Activated naive CD4-positive, alpha-beta T cell treated with anti-CD3 and anti-CD28 coated beads, Interleukin-2, amount 50 U/mL, for 72 hours (primary cell): ENCODE measurements around the gene SPATA3. TPM values are rescaled to one million over a fixed set of nuclear protein-coding genes. Genes with fewer than 3 reads are reported as not detected.
"Not testable (repeated sequence)": the region's sequence is repeated elsewhere in the genome, so short reads cannot be mapped to it uniquely, and the experiment has no call there.

Experiments used
- ATAC-seq, 2 donors: fragments of 150-1000 bp; cut with Tn5 transposase; 2 replicates each; pipeline ENCODE4 v1.10.0; 2021; ENCODE audit warnings: mild to moderate bottlenecking in 2 of 2, moderate library complexity in 2 of 2
- DNase-seq, 2 donors: peaks; one replicate each; pipeline ENCODE4 v3.0.0; 2021 to 2022; ENCODE audit warnings: low spot score in 2 of 2
- H3K27ac Mint-ChIP-seq, 2 donors: one replicate each; pipeline ENCODE4 v1.8.0; 2022; ENCODE audit warnings: mild to moderate bottlenecking in 2 of 2, mixed read lengths in 2 of 2
- H3K36me3 Mint-ChIP-seq, 2 donors: one replicate each; pipeline ENCODE4 v1.8.0; 2022; ENCODE audit warnings: mixed read lengths in 2 of 2
- H3K9me3 Mint-ChIP-seq, 2 donors: one replicate each; pipeline ENCODE4 v1.8.0; 2022; ENCODE audit warnings: mixed read lengths in 2 of 2
- total RNA-seq, 2 donors: library from RNA; stranded (reverse); gene quantifications; one replicate each; pipeline ENCODE4 v1.2.3, GENCODE V29; 2022

The SPATA3 gene
- total RNA-seq, 2 donors from 2014 or later: 0.84 to 2.9 TPM

- H3K27ac Mint-ChIP-seq: no peak overlapping the region
- no peak for DNase-seq
- peaks cover 0 to 5% of the 10 kb centered on the region in 2 donors for H3K9me3 Mint-ChIP-seq
- ATAC-seq: no peak
- H3K36me3 Mint-ChIP-seq: peaks cover 4 to 15% of the 10 kb centered on the region in 2 donors
Measured at GRCh38 chr2:230960026-230960425, 35.9 kb upstream of the SPATA3 start.

- Mint-ChIP-seq H3K36me3 (peaks cover 4 to 15% of the 10 kb centered on the region in 2 donors), H3K27ac (no peak overlapping the region), H3K9me3 (peaks cover 0 to 5% of the 10 kb centered on the region in 2 donors)
- ATAC-seq (no peak), DNase-seq (no peak)
Measured at GRCh38 chr2:230961091-230961491, 34.8 kb upstream of the SPATA3 start.

- no peak overlapping the region for H3K27ac Mint-ChIP-seq
- no peak for DNase-seq
- ATAC-seq: no peak
- H3K36me3 Mint-ChIP-seq: peaks cover 9 to 20% of the 10 kb centered on the region in 2 donors
- peaks cover 0 to 5% of the 10 kb centered on the region in 2 donors for H3K9me3 Mint-ChIP-seq
Measured at GRCh38 chr2:230964136-230964730, 31.7 kb upstream of the SPATA3 start.

- peaks cover 0 to 5% of the 10 kb centered on the region in 2 donors for H3K9me3 Mint-ChIP-seq
- ATAC-seq (no peak), DNase-seq (no peak)
- no peak overlapping the region for H3K27ac Mint-ChIP-seq
- peaks cover 9 to 20% of the 10 kb centered on the region in 2 donors for H3K36me3 Mint-ChIP-seq
Measured at GRCh38 chr2:230967113-230967512, 28.8 kb upstream of the SPATA3 start.

GRCh38 chr2:230968314-230968713 lies 27.6 kb upstream of the SPATA3 start:
- H3K36me3 Mint-ChIP-seq, H3K27ac Mint-ChIP-seq, H3K9me3 Mint-ChIP-seq, DNase-seq, ATAC-seq: not testable (repeated sequence)

GRCh38 chr2:230968921-230969658 lies 26.8 kb upstream of the SPATA3 start:
- no peak overlapping the region for H3K27ac Mint-ChIP-seq
- DNase-seq (no peak), ATAC-seq (peak in 1 of 2 donors; percentile 1)
- no peaks in the 10 kb centered on the region for H3K9me3 Mint-ChIP-seq
- H3K36me3 Mint-ChIP-seq: peaks cover 5 to 6% of the 10 kb centered on the region in 2 donors

GRCh38 chr2:230969659-230970015 lies 26.3 kb upstream of the SPATA3 start:
- Mint-ChIP-seq H3K36me3 (peaks cover 5 to 6% of the 10 kb centered on the region in 2 donors), H3K9me3 (no peaks in the 10 kb centered on the region), H3K27ac (no peak overlapping the region)
- ATAC-seq (no peak), DNase-seq (no peak)

GRCh38 chr2:230972046-230972445 lies 23.9 kb upstream of the SPATA3 start:
- Mint-ChIP-seq H3K27ac (no peak overlapping the region), H3K9me3 (no peaks in the 10 kb centered on the region), H3K36me3 (peaks cover 5 to 6% of the 10 kb centered on the region in 2 donors)
- ATAC-seq: no peak
- DNase-seq: no peak

- ATAC-seq (peak; percentile 96), DNase-seq (peak; percentile 62 to 94)
- Mint-ChIP-seq H3K36me3 (no peaks in the 10 kb centered on the region), H3K9me3 (no peaks in the 10 kb centered on the region), H3K27ac (peak overlapping the region; percentile 84 to 90)
Measured at GRCh38 chr2:230974096-230974913, 21.6 kb upstream of the SPATA3 start.

GRCh38 chr2:230975927-230976326 lies 20.0 kb upstream of the SPATA3 start:
- DNase-seq: no peak
- Mint-ChIP-seq H3K9me3 (no peaks in the 10 kb centered on the region), H3K27ac (peak overlapping the region in 1 of 2 donors; percentile 90), H3K36me3 (no peaks in the 10 kb centered on the region)
- ATAC-seq: no peak

- H3K9me3 Mint-ChIP-seq: no peaks in the 10 kb centered on the region
- H3K36me3 Mint-ChIP-seq: peaks cover 2 to 4% of the 10 kb centered on the region in 2 donors
- no peak for DNase-seq
- H3K27ac Mint-ChIP-seq: peak overlapping the region in 1 of 2 donors; percentile 12
- ATAC-seq: no peak
Measured at GRCh38 chr2:230976671-230977171, 19.2 kb upstream of the SPATA3 start.

GRCh38 chr2:230980468-230980867 lies 15.5 kb upstream of the SPATA3 start:
- no peak for DNase-seq
- H3K27ac Mint-ChIP-seq: peak overlapping the region in 1 of 2 donors; percentile 74

GRCh38 chr2:230981704-230982103 lies 14.2 kb upstream of the SPATA3 start:
- peak overlapping the region; percentile 74 to 76 for H3K27ac Mint-ChIP-seq
- peaks cover 5 to 23% of the 10 kb centered on the region in 2 donors for H3K36me3 Mint-ChIP-seq
- peak in 1 of 2 donors; percentile 48 for ATAC-seq
- DNase-seq: peak in 1 of 2 donors; percentile 66
- no peaks in the 10 kb centered on the region for H3K9me3 Mint-ChIP-seq

More at GRCh38 chr2:230980468-230980867, 15.5 kb upstream of the SPATA3 start:
- H3K36me3 Mint-ChIP-seq: peaks cover 5 to 23% of the 10 kb centered on the region in 2 donors
- H3K9me3 Mint-ChIP-seq: no peaks in the 10 kb centered on the region
- ATAC-seq: no peak

- Mint-ChIP-seq H3K9me3 (no peaks in the 10 kb centered on the region), H3K27ac (peak overlapping the region in 1 of 2 donors; percentile 74), H3K36me3 (peaks cover 5 to 23% of the 10 kb centered on the region in 2 donors)
- ATAC-seq (no peak), DNase-seq (no peak)
Measured at GRCh38 chr2:230982126-230982525, 13.8 kb upstream of the SPATA3 start.

GRCh38 chr2:230982528-230982927 lies 13.4 kb upstream of the SPATA3 start:
- Mint-ChIP-seq H3K27ac (peak overlapping the region in 1 of 2 donors; percentile 74), H3K9me3 (no peaks in the 10 kb centered on the region), H3K36me3 (peaks cover 5 to 23% of the 10 kb centered on the region in 2 donors)
- DNase-seq (no peak), ATAC-seq (no peak)

- Mint-ChIP-seq H3K27ac (peak overlapping the region in 1 of 2 donors; percentile 99), H3K9me3 (no peaks in the 10 kb centered on the region), H3K36me3 (peaks cover 5 to 23% of the 10 kb centered on the region in 2 donors)
- ATAC-seq (no peak), DNase-seq (no peak)
Measured at GRCh38 chr2:230983566-230983965, 12.4 kb upstream of the SPATA3 start.
